Stimulated activated CD4-positive, alpha-beta T cell treated with anti-CD3 and anti-CD28 coated beads, TNF-alpha, amount 100 ng/mL, for 24 hours (primary cell): ENCODE measurements around the gene ZSWIM4.
A peak's percentile ranks its signal among the peaks of the same experiment; 100 is the strongest.
"Not testable (repeated sequence)": the region's sequence is repeated elsewhere in the genome, so short reads cannot be mapped to it uniquely, and the experiment has no call there.

Experiments used
- DNase-seq, 3 experiments: peaks; one replicate each; pipeline ENCODE4 v3.0.0-alpha.2; 2020; ENCODE audit warnings: low read depth in 3 of 3

ZSWIM4 gene

GRCh38 chr19:13794757-13795589 is at the start of gene ZSWIM4:
ZSWIM4 (plus strand) TSS chr19:13795443; CDS start chr19:13795649, 206 bp downstream.
- DNase-seq, result peak; percentile 88 to 96 (median 92)

GRCh38 chr19:13747098-13747453 is 48.2 kb upstream of the ZSWIM4 start:
- no peak for DNase-seq

GRCh38 chr19:13748169-13748828 is 46.9 kb upstream of the ZSWIM4 start:
- DNase-seq, result no peak

DNA sequence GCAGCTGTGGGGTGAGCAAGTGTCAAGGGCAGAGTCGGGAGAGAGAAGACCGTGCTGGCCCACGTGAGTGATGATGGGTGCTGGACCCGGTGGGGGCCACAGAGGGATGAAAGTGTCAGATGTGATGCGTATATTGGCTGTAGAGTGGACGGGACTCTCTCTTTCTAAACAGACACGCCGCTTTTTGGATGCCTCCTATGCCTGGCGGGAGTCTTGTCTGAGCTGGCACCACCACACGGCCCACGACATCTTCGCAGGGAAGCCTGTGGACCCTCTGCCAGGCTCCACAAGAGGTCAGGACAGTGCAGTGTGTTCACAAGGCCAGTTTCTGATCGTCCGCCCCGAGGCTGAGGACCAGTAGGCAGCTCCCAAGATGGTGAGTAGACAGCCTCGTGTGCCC is 43.8 kb upstream of the ZSWIM4 start:
- DNase-seq, result no peak

DNA sequence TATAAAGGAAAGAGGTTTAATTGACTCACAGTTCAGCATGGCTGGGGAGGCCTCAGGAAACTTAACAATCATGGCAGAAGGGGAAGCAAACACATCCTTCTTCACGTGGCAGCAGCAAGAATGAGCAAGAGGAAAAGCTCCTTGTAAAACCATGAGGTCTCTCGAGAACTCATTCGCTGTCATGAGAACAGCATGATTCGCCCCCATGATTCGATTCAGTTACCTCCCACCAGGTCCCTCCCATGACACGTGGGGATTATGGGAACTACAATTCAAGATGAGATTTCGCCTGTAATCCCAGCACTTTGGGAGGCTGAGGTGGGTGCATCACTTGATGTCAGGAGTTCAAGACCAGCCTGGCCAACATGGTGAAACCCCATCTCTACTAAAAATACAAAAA is 41.6 kb upstream of the ZSWIM4 start:
- DNase-seq, result not testable (repeated sequence)

GRCh38 chr19:13756210-13756609 is 39.0 kb upstream of the ZSWIM4 start:
- no peak for DNase-seq

DNA sequence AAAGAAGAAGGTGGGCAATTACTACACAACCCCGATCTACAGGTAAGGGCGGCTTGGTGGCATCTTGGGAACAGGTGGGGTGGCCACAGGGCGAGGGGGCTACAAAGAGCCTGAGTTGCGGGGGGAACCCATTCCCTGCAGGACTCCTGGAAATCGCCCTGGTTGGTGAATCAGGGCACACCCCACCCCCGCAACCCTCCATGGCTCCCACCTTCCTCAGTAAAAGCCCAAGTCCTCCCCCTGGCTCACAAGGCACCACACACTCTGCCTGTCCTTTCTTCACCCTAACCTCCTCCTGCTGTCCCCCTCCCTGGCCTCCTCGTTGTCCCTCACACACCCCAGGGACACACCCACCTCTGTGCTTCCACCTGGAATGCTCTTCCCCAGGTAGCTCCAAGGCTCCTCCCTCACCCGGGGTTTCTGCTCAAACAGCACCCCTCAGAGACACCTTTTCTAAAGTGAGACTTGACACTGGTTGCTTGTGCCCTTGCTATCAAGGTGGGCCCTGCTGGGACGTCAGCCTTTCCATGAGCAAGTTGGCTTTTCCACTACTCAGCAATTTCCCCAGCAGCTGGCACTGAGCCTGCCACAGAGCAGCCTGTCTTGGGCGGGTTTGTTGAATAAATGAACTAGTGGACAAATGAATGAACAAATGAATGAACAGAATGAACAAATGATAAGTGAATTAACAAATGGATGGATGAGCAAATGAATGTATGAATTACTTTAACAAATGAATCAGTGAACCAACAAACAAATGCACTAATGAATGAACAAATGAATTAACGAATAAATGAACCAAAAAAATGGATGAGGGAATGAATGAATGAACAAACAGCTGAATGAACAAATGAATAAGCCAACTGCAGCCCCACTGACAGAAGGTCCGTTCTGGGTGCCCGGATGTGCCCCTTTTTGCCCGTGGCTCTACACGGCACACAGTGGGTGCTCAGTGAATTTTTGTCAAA is 37.2 kb upstream of the ZSWIM4 start:
- DNase-seq, result no peak

DNA sequence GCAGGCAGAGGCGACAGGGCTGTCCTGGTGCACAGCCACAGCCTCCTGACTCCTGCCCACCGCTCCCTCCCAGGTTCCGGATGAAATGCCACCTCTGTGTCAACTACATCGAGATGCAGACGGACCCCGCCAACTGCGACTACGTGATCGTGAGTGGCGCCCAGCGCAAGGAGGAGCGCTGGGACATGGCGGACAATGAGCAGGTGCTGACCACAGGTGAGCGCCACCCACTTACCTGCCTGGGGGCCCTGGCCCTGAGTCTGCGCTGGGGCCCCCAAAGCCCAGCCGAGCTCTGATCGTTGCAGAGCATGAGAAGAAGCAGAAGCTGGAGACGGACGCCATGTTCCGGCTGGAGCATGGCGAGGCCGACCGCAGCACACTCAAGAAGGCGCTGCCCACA is 36.4 kb upstream of the ZSWIM4 start:
- no peak for DNase-seq

DNA sequence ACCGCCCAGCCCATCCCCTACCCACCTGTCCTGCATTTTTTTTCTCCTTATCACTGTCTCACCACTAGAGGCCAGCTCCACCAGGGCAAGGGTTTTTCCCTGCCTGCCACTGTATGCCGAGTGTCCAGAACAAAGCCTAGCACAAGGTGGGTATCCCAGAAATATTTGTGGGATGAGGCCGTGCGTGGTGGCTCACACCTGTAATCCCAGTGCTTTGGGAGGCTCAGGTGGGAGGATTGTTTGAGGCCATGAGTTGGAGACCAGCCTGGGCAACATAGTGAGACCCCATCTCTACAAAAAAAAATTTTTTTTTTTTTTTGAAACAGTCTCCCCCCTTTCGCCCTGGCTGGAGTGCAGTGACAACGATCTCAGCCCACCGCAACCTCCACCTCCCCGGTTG is 33.8 kb upstream of the ZSWIM4 start:
- no peak for DNase-seq

DNA sequence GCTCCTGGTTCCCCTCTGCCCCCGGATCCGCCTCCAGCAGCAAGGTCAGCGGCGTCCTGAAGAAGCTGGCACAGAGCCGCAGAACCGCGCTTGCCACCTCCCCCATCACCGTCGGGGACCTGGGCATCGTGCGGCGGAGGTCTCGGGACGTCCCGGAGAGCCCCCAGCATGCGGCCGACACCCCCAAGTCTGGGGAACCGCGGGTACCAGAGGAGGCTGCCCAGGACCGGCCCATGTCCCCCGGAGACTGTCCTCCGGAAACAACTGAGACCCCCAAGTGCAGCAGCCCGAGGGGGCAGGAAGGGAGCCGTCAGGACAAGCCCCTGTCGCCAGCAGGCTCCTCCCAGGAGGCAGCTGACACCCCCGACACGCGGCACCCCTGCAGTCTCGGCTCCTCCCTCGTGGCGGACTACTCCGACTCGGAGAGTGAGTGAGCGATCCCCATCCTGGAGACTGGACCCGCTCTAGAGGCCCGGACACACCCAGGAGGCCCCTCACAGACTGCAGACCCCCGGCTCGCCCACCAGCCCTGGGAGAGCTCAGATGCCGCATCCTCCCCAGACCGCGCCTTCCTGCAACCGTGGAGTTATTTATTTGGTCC is 32.5 kb upstream of the ZSWIM4 start:
- DNase-seq, result no peak

DNA sequence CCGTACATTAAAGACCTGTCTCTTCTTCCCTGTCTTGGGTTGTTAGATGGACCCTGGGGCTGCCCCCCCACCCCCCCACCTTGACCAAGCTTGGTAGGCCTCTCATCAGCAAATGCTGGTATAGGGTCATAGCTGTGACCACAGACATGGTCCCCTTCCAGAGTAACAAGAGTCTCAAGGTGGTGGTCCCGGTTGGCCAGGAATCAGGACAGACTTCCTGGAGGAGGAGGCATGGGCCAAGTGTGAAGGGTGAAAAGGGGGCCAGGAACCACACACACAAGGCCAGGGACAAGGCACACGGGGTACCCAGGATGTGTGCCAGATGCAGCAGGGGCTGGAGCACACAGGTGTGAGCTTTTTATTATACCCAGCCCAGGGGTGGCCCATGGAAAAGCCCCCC is 32.0 kb upstream of the ZSWIM4 start:
- no peak for DNase-seq

DNA sequence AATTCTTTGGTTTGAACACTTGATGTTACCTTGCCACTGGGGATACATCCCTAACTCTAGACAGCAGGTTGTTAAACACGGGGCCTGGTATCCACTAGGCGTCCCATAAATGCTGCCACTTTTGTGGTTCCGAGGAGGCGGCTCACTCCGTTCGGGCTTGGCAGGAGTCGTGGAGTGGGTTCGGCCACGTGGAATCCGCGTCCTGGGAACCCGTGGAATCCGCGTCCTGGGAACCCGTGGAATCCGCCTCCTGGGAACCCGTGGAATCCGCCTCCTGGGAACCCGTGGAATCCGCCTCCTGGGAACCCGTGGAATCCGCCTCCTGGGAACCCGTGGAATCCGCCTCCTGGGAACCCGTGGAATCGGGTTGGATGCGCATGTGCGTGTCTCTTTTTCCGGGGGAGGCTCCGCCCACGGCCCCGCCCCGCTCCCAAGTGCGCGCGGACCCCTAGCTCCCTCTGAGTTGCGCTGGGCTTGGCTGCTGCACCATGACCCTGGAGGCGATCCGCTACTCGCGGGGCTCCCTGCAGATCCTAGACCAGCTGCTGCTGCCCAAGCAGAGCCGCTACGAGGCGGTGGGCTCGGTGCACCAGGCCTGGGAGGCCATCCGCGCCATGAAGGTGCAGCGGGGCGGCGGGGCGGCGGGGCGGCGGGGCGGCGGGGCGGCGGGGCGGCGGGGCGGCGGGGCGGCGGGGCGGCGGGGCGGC is 31.0 kb upstream of the ZSWIM4 start, which contains the start of gene MRI1:
Gene MRI1, plus strand, starts transcription at position 422 of the 707 bp plus-strand sequence. Its CDS starts 67 bp downstream, at position 489.
- peak in 2 of 3 experiments; percentile 25 to 72 for DNase-seq

DNA sequence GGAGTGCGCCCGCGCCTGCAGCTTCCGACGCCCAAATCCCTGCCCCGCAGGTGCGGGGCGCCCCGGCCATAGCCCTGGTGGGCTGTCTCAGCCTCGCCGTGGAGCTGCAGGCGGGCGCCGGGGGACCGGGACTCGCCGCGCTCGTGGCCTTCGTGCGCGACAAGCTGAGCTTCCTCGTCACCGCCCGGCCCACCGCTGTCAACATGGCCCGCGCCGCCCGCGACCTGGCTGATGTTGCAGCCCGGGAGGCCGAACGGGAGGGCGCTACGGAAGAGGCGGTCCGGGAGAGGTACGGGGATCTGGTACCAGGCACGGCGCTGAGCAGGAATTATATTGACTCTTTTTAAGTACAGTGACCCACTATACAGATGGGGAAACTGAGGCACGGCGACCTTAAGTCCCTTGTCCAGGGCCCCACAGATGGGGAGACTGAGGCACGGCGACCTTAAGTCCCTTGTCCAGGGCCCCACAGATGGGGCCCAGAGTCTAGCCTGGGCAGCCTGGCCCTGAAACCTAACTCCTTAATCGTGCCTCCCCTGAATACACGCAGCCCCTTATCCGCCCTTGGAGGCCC is 30.3 kb upstream of the ZSWIM4 start:
- DNase-seq, result peak in 1 of 3 experiments; percentile 50

GRCh38 chr19:13765395-13766094 is 29.7 kb upstream of the ZSWIM4 start:
- DNase-seq, result no peak

DNA sequence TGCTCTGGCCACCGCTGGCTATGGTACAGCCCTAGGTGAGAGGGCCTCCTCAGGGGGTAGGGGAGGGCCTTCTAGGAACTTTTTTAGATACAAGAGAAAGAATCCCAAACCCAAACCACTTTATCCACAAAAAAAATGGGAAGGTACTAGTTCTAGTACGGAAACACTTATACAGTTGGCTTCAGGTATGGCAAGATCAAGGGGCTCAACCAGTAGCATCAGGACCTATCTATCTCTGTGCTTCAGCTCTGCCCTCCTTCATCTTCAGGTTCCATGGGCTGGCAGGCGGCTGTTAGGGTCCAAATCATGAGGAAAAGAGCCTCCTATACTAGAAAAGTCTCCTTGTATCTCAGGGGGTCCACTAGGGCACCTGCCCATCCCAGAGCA is 29.2 kb upstream of the ZSWIM4 start:
- no peak for DNase-seq

GRCh38 chr19:13768510-13768909 is 26.7 kb upstream of the ZSWIM4 start:
- DNase-seq, result no peak

- no peak for DNase-seq
Observed at GRCh38 chr19:13770013-13770635, 25.1 kb upstream of the ZSWIM4 start.

DNA sequence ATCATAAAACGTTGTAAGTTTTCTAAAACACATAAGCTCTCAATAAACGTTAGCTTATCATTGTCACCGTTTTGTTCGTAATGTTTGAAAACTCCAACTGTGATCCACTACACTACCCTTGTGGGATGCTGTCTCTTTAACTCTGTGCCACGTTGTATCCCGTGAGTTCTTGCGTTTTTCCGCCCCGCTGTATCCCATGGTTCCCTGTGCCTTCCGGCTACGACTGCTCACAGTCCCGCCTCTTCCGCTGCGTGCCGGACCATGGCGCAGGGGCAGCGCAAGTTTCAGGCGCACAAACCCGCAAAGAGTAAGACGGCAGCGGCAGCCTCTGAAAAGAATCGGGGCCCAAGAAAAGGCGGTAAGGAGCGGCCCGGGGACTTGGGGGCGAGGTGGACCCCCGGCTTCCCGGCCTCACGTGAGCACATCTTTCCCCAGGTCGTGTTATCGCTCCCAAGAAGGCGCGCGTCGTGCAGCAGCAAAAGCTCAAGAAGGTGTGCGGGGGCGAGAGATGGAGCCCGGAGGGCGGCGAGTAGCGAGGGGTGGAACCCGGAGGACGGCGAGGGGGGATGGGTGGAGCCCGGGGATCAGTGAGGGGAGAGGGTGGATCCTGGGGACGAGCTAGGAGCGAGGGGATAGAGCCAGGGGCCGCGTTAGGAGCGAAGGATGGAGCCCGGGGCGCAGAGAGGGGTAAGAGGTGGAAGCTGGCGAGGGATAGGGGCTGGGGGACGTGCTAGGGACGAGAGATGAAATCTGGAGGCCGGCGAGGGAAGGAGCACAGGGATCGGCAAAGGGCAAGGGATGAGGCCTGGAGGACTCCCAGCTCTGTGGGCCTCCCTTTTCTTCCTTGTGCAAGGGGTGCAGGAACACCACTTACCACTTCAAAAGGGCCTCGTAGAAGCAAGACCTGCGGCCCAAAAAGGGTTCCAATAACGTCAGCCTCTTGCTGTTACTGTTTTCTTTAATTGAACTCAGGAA is 20.7 kb upstream of the ZSWIM4 start, which contains the start of gene C19orf53:
Gene C19orf53, plus strand, starts transcription at position 240 of the 975 bp plus-strand sequence. Its CDS starts 22 bp downstream, at position 262.
- peak; percentile 77 to 87 (median 85) for DNase-seq
